ENCODE results near the gene PRKCA.

The PRKCA gene

GRCh38 chr17:66498580-66498979 is 196.2 kb downstream of the PRKCA start:
- H3K27me3 ChIP-seq (ENCODE audit: control insufficient read depth in 3 of 3, insufficient read depth in 3 of 3, low read depth in 1 of 3, low read length in 3 of 3) = no peaks in the 10 kb centered on the region
- no CpG with 5 or more reads among the region's 5 CpGs for WGBS, 2 donors (ENCODE audit: extremely low coverage in 2 of 2, insufficient read length in 2 of 2, insufficient replicate concordance in 1 of 2)
- H3K9ac ChIP-seq (ENCODE audit: low read depth, low read length, poor library complexity) = no peak overlapping the region
- no peak overlapping the region for H4K91ac ChIP-seq (ENCODE audit: low read depth, low read length, poor library complexity)
- H3K4me1 ChIP-seq (ENCODE audit: control insufficient read depth in 2 of 2, insufficient read depth in 1 of 2, low read depth in 1 of 2, low read length in 2 of 2) = peaks cover 2 to 8% of the 10 kb centered on the region in 2 donors
- DNase-seq (ENCODE audit: low spot score) = no peak
- H2BK15ac ChIP-seq (ENCODE audit: low read length) = no peak overlapping the region
- H3K4me2 ChIP-seq (ENCODE audit: insufficient read depth, low read length, poor library complexity, severe bottlenecking) = no peak overlapping the region
- no peak overlapping the region for H2BK5ac ChIP-seq (ENCODE audit: low read length)
- H3K18ac ChIP-seq (ENCODE audit: low read length) = no peak overlapping the region
- H3K14ac ChIP-seq (ENCODE audit: low read length) = no peak overlapping the region
- no peak overlapping the region for H2AK5ac ChIP-seq (ENCODE audit: low read depth, low read length)
- H3K27ac ChIP-seq (replicated peaks; ENCODE audit: low read length) = no peak overlapping the region
- no peak overlapping the region for H4K8ac ChIP-seq (ENCODE audit: low read depth, low read length)
- H3K79me1 ChIP-seq (ENCODE audit: low read depth, low read length) = no peaks in the 10 kb centered on the region
- H2AFZ ChIP-seq (ENCODE audit: low read length) = no peak overlapping the region
- H3K23ac ChIP-seq (ENCODE audit: low read depth, low read length, poor library complexity) = no peak overlapping the region
- no peaks in the 10 kb centered on the region for H3K36me3 ChIP-seq (replicated peaks in 1 of 2; ENCODE audit: control insufficient read depth in 2 of 2, insufficient read depth in 2 of 2, low read length in 2 of 2)
- H3K9me3 ChIP-seq (replicated peaks in 1 of 2; ENCODE audit: control insufficient read depth in 2 of 2, insufficient read depth in 1 of 2, low read depth in 1 of 2, low read length in 2 of 2) = no peaks in the 10 kb centered on the region
- H3K4me3 ChIP-seq (ENCODE audit: low read length in 2 of 2) = no peak overlapping the region
- H3K4ac ChIP-seq (ENCODE audit: low read length) = no peak overlapping the region
- H2BK120ac ChIP-seq (ENCODE audit: low read depth, low read length) = no peak overlapping the region
- no peak overlapping the region for H2BK12ac ChIP-seq (ENCODE audit: low read length)

- no peak overlapping the region for H4K91ac ChIP-seq (ENCODE audit: low read depth, low read length, poor library complexity)
- H3K79me1 ChIP-seq (ENCODE audit: low read depth, low read length) = no peaks in the 10 kb centered on the region
- H2BK120ac ChIP-seq (ENCODE audit: low read depth, low read length) = no peak overlapping the region
- no peak overlapping the region for H3K9ac ChIP-seq (ENCODE audit: low read depth, low read length, poor library complexity)
- H4K8ac ChIP-seq (ENCODE audit: low read depth, low read length) = no peak overlapping the region
- no peak overlapping the region for H2BK15ac ChIP-seq (ENCODE audit: low read length)
- H3K27me3 ChIP-seq (ENCODE audit: control insufficient read depth in 3 of 3, insufficient read depth in 3 of 3, low read depth in 1 of 3, low read length in 3 of 3) = no peaks in the 10 kb centered on the region
- no peak overlapping the region for H3K18ac ChIP-seq (ENCODE audit: low read length)
- H3K23ac ChIP-seq (ENCODE audit: low read depth, low read length, poor library complexity) = no peak overlapping the region
- H3K9me3 ChIP-seq (replicated peaks in 1 of 2; ENCODE audit: control insufficient read depth in 2 of 2, insufficient read depth in 1 of 2, low read depth in 1 of 2, low read length in 2 of 2) = no peaks in the 10 kb centered on the region
- H2BK5ac ChIP-seq (ENCODE audit: low read length) = no peak overlapping the region
- no peak overlapping the region for H2BK12ac ChIP-seq (ENCODE audit: low read length)
- H2AFZ ChIP-seq (ENCODE audit: low read length) = no peak overlapping the region
- H3K14ac ChIP-seq (ENCODE audit: low read length) = no peak overlapping the region
- no CpG with 5 or more reads among the region's 6 CpGs for WGBS, 2 donors (ENCODE audit: extremely low coverage in 2 of 2, insufficient read length in 2 of 2, insufficient replicate concordance in 1 of 2)
- no peak overlapping the region for H3K4me2 ChIP-seq (ENCODE audit: insufficient read depth, low read length, poor library complexity, severe bottlenecking)
- no peak overlapping the region for H3K4ac ChIP-seq (ENCODE audit: low read length)
- H3K27ac ChIP-seq (replicated peaks; ENCODE audit: low read length) = no peak overlapping the region
- no peaks in the 10 kb centered on the region for H3K36me3 ChIP-seq (replicated peaks in 1 of 2; ENCODE audit: control insufficient read depth in 2 of 2, insufficient read depth in 2 of 2, low read length in 2 of 2)
- H3K4me3 ChIP-seq (ENCODE audit: low read length in 2 of 2) = no peak overlapping the region
- no peak for DNase-seq (ENCODE audit: low spot score)
- H2AK5ac ChIP-seq (ENCODE audit: low read depth, low read length) = no peak overlapping the region
- no peaks in the 10 kb centered on the region for H3K4me1 ChIP-seq (ENCODE audit: control insufficient read depth in 2 of 2, insufficient read depth in 1 of 2, low read depth in 1 of 2, low read length in 2 of 2)
These were observed 204.2 kb downstream of the PRKCA start for GRCh38 chr17:66506641-66507040.

- Histone ChIP-seq H2AFZ (ENCODE audit: low read length) (no peak overlapping the region), H2BK5ac (ENCODE audit: low read length) (no peak overlapping the region), H4K8ac (ENCODE audit: low read depth, low read length) (no peak overlapping the region), H3K4me3 (ENCODE audit: low read length in 2 of 2) (no peak overlapping the region), H3K4me1 (ENCODE audit: control insufficient read depth in 2 of 2, insufficient read depth in 1 of 2, low read depth in 1 of 2, low read length in 2 of 2) (no peaks in the 10 kb centered on the region), H3K14ac (ENCODE audit: low read length) (no peak overlapping the region), H2BK15ac (ENCODE audit: low read length) (no peak overlapping the region), H3K4ac (ENCODE audit: low read length) (no peak overlapping the region), H2BK120ac (ENCODE audit: low read depth, low read length) (no peak overlapping the region), H3K27ac (replicated peaks; ENCODE audit: low read length) (no peak overlapping the region), H3K9me3 (replicated peaks in 1 of 2; ENCODE audit: control insufficient read depth in 2 of 2, insufficient read depth in 1 of 2, low read depth in 1 of 2, low read length in 2 of 2) (no peaks in the 10 kb centered on the region), H2BK12ac (ENCODE audit: low read length) (no peak overlapping the region), H3K4me2 (ENCODE audit: insufficient read depth, low read length, poor library complexity, severe bottlenecking) (no peak overlapping the region), H3K79me1 (ENCODE audit: low read depth, low read length) (no peaks in the 10 kb centered on the region), H3K18ac (ENCODE audit: low read length) (no peak overlapping the region), H3K9ac (ENCODE audit: low read depth, low read length, poor library complexity) (no peak overlapping the region), H2AK5ac (ENCODE audit: low read depth, low read length) (no peak overlapping the region), H4K91ac (ENCODE audit: low read depth, low read length, poor library complexity) (no peak overlapping the region), H3K23ac (ENCODE audit: low read depth, low read length, poor library complexity) (no peak overlapping the region), H3K36me3 (replicated peaks in 1 of 2; ENCODE audit: control insufficient read depth in 2 of 2, insufficient read depth in 2 of 2, low read length in 2 of 2) (no peaks in the 10 kb centered on the region), H3K27me3 (ENCODE audit: control insufficient read depth in 3 of 3, insufficient read depth in 3 of 3, low read depth in 1 of 3, low read length in 3 of 3) (no peaks in the 10 kb centered on the region)
- no peak for DNase-seq (ENCODE audit: low spot score)
- WGBS, 2 donors (ENCODE audit: extremely low coverage in 2 of 2, insufficient read length in 2 of 2, insufficient replicate concordance in 1 of 2) = no CpG with 5 or more reads among the region's 7 CpGs
These were observed 204.9 kb downstream of the PRKCA start for GRCh38 chr17:66507103-66507923.

GRCh38 chr17:66507982-66508760 is 205.8 kb downstream of the PRKCA start:
- no peaks in the 10 kb centered on the region for H3K4me1 ChIP-seq (ENCODE audit: control insufficient read depth in 2 of 2, insufficient read depth in 1 of 2, low read depth in 1 of 2, low read length in 2 of 2)
- H2AK5ac ChIP-seq (ENCODE audit: low read depth, low read length) = no peak overlapping the region
- no peaks in the 10 kb centered on the region for H3K36me3 ChIP-seq (replicated peaks in 1 of 2; ENCODE audit: control insufficient read depth in 2 of 2, insufficient read depth in 2 of 2, low read length in 2 of 2)
- H3K27ac ChIP-seq (replicated peaks; ENCODE audit: low read length) = no peak overlapping the region
- H3K4me3 ChIP-seq (ENCODE audit: low read length in 2 of 2) = no peak overlapping the region
- no peak overlapping the region for H2BK15ac ChIP-seq (ENCODE audit: low read length)
- no peaks in the 10 kb centered on the region for H3K79me1 ChIP-seq (ENCODE audit: low read depth, low read length)
- H3K27me3 ChIP-seq (ENCODE audit: control insufficient read depth in 3 of 3, insufficient read depth in 3 of 3, low read depth in 1 of 3, low read length in 3 of 3) = no peaks in the 10 kb centered on the region
- H2AFZ ChIP-seq (ENCODE audit: low read length) = no peak overlapping the region
- H3K14ac ChIP-seq (ENCODE audit: low read length) = no peak overlapping the region
- no peak overlapping the region for H4K91ac ChIP-seq (ENCODE audit: low read depth, low read length, poor library complexity)
- no peak overlapping the region for H2BK120ac ChIP-seq (ENCODE audit: low read depth, low read length)
- H4K8ac ChIP-seq (ENCODE audit: low read depth, low read length) = no peak overlapping the region
- WGBS, 2 donors (ENCODE audit: extremely low coverage in 2 of 2, insufficient read length in 2 of 2, insufficient replicate concordance in 1 of 2) = no CpG with 5 or more reads among the region's 10 CpGs
- no peak overlapping the region for H3K9ac ChIP-seq (ENCODE audit: low read depth, low read length, poor library complexity)
- no peak overlapping the region for H3K23ac ChIP-seq (ENCODE audit: low read depth, low read length, poor library complexity)
- H2BK12ac ChIP-seq (ENCODE audit: low read length) = no peak overlapping the region
- H3K9me3 ChIP-seq (replicated peaks in 1 of 2; ENCODE audit: control insufficient read depth in 2 of 2, insufficient read depth in 1 of 2, low read depth in 1 of 2, low read length in 2 of 2) = no peaks in the 10 kb centered on the region
- no peak for DNase-seq (ENCODE audit: low spot score)
- no peak overlapping the region for H2BK5ac ChIP-seq (ENCODE audit: low read length)
- no peak overlapping the region for H3K4ac ChIP-seq (ENCODE audit: low read length)
- H3K18ac ChIP-seq (ENCODE audit: low read length) = no peak overlapping the region
- no peak overlapping the region for H3K4me2 ChIP-seq (ENCODE audit: insufficient read depth, low read length, poor library complexity, severe bottlenecking)

Data from neuronal stem cell (in vitro differentiated cells).